HCT116 (cell line): Measurements from ENCODE around the gene SH3PXD2A. TPM values are rescaled to one million over a fixed set of nuclear protein-coding genes. Genes with fewer than 3 reads are reported as not detected.

Experiments used
- ATAC-seq: fragments of 200-7000 bp; cut with Tn5 transposase; 2 replicates; pipeline ENCODE4 v1.9.1; 2020; ENCODE audit warnings: mild to moderate bottlenecking, moderate library complexity
- BruUV-seq: library from RNA; stranded (reverse); fragments of 400-500 nt; replicated peaks from 2 replicates; lab custom pipeline; 2021; lab: Mats Ljungman, UMichigan
- CTCF ChIA-PET: fragments of 300-600 bp; sonication (Branson Sonifier 250); formaldehyde crosslinking; loops from one replicate; lab custom pipeline; 2021; ENCODE audit warnings: antibody characterized with exemption; lab: Charles Lee
- POLR2A ChIA-PET: fragments of 300-600, 350-600 bp; sonication (Branson Sonifier 250); formaldehyde crosslinking; loops from one replicate; lab custom pipeline; 2021; ENCODE audit warnings: antibody characterized with exemption; lab: Charles Lee
- RAD21 ChIA-PET, 2 experiments: fragments of 300-600 bp; sonication (Branson Sonifier 250); formaldehyde crosslinking; loops; one replicate each; lab custom pipeline; 2023; ENCODE audit warnings: low total read pairs in 2 of 2; ENCODE audit not compliant: uncharacterized antibody in 2 of 2, unreplicated experiment in 2 of 2, low non-redundant PET in 1 of 2; lab: Charles Lee
- DNase-seq: peaks from one replicate; pipeline ENCODE4 v3.0.0-alpha.2; 2010; ENCODE audit warnings: low read depth, low spot score
- H2AFZ ChIP-seq: fragments of 200-600 bp; shearing (Covaris generic), sonication (generic); 2 replicates; pipeline ENCODE4 v1.6.1; 2017; ENCODE audit warnings: low read depth, mixed run types, mixed read lengths, antibody characterized with exemption, low read length; ENCODE audit not compliant: poor library complexity, severe bottlenecking
- H3K27ac ChIP-seq: 2 replicates; pipeline ENCODE4 v1.5.1; 2012; ENCODE audit warnings: low read depth, low read length
- H3K27me3 ChIP-seq: fragments of 200-600 bp; sonication (generic); 2 replicates; pipeline ENCODE4 v1.6.1; 2016; ENCODE audit warnings: mixed run types, low read length, mixed read lengths; ENCODE audit not compliant: insufficient read depth
- H3K36me3 ChIP-seq, 2 experiments: fragments of 200-500 bp in 1 of 2; fragments of 200-600 bp in 1 of 2; sonication (Bioruptor generic) in 1 of 2; sonication (generic) in 1 of 2; 2 replicates each; pipeline versions ENCODE4 v1.5.1 to v1.6.1; 2014 to 2016; ENCODE audit warnings: low read length in 2 of 2, inconsistent platforms in 1 of 2, mixed read lengths in 1 of 2, mixed run types in 1 of 2; ENCODE audit not compliant: insufficient read depth in 2 of 2, control insufficient read depth in 1 of 2
- H3K4me1 ChIP-seq, 2 experiments: fragments of 200-600 bp in 1 of 2; sonication (generic) in 1 of 2; 2 replicates each; pipeline versions ENCODE4 v1.5.1 to v1.6.1; 2012 to 2017; ENCODE audit warnings: low read length in 2 of 2, inconsistent platforms in 1 of 2, mild to moderate bottlenecking in 1 of 2, mixed read lengths in 1 of 2, mixed run types in 1 of 2, moderate library complexity in 1 of 2; ENCODE audit not compliant: insufficient read depth in 2 of 2, control insufficient read depth in 1 of 2
- H3K4me2 ChIP-seq: fragments of 200-600 bp; sonication (generic); 2 replicates; pipeline ENCODE4 v1.6.1; 2017; ENCODE audit warnings: mixed run types, low read length, mixed read lengths
- H3K4me3 ChIP-seq, 2 experiments: fragments of 200-600 bp in 1 of 2; sonication (generic) in 1 of 2; replicated peaks in 1 of 2; 2 replicates each; pipeline ENCODE4 v1.5.1; 2011 to 2016; ENCODE audit warnings: low read length in 2 of 2, control low read depth in 1 of 2, low read depth in 1 of 2, mild to moderate bottlenecking in 1 of 2, mixed read lengths in 1 of 2, mixed run types in 1 of 2
- H3K79me2 ChIP-seq: fragments of 200-600 bp; sonication (generic); 2 replicates; pipeline ENCODE4 v1.6.1; 2017; ENCODE audit warnings: mild to moderate bottlenecking, mixed run types, low read length, moderate library complexity, mixed read lengths; ENCODE audit not compliant: insufficient read depth
- H3K9ac ChIP-seq: fragments of 200-600 bp; sonication (generic); 2 replicates; pipeline ENCODE4 v1.6.1; 2016; ENCODE audit warnings: low read length, mixed read lengths
- H3K9me2 ChIP-seq: fragments of 200-600 bp; sonication (generic), shearing (Covaris generic); 2 replicates; pipeline ENCODE4 v1.6.1; 2017; ENCODE audit warnings: mixed run types, mild to moderate bottlenecking, moderate library complexity; ENCODE audit not compliant: insufficient read depth
- H3K9me3 ChIP-seq, 2 experiments: fragments of 200-500 bp in 1 of 2; fragments of 200-600 bp in 1 of 2; sonication (Bioruptor generic) in 1 of 2; sonication (generic) in 1 of 2; 2 replicates each; pipeline ENCODE4 v1.6.1; 2014 to 2017; ENCODE audit warnings: low read length in 2 of 2, mixed read lengths in 2 of 2, inconsistent platforms in 1 of 2, low read depth in 1 of 2, mild to moderate bottlenecking in 1 of 2, mixed run types in 1 of 2, moderate library complexity in 1 of 2; ENCODE audit not compliant: control insufficient read depth in 1 of 2, insufficient read depth in 1 of 2
- H4K20me1 ChIP-seq: fragments of 200-600 bp; sonication (generic), shearing (Covaris generic); 2 replicates; pipeline ENCODE4 v1.6.1; 2017; ENCODE audit warnings: mixed run types, mild to moderate bottlenecking, moderate library complexity; ENCODE audit not compliant: insufficient read depth
- CTCF ChIP-seq, 3 experiments: fragments of 200-600 bp in 1 of 3; sonication (generic) in 1 of 3; IDR thresholded peaks in 2 of 3; conservative IDR thresholded peaks in 1 of 3; 2 replicates each; pipeline ENCODE4 v1.5.1; 2012 to 2017; ENCODE audit warnings: low read depth in 2 of 3, low read length in 2 of 3, antibody characterized with exemption in 1 of 3, borderline replicate concordance in 1 of 3, control low read depth in 1 of 3, mild to moderate bottlenecking in 1 of 3, mixed read lengths in 1 of 3, mixed run types in 1 of 3, moderate library complexity in 1 of 3; ENCODE audit not compliant: insufficient read depth in 1 of 3
- EZH2phosphoT487 ChIP-seq: fragments of 200-600 bp; IDR thresholded peaks from 2 replicates; pipeline ENCODE4 v1.6.1; 2018; ENCODE audit warnings: antibody characterized with exemption, borderline replicate concordance
- FOSL1 ChIP-seq: IDR thresholded peaks from 2 replicates; pipeline ENCODE4 v1.6.1; 2012; ENCODE audit warnings: low read depth
- TCF7L2 ChIP-seq: IDR thresholded peaks from 2 replicates; pipeline ENCODE4 v1.7.0; 2011; ENCODE audit warnings: borderline replicate concordance, inconsistent platforms; ENCODE audit not compliant: insufficient read depth, insufficient read length; ENCODE audit errors: extremely low read depth
- YY1 ChIP-seq: IDR thresholded peaks from 2 replicates; pipeline ENCODE4 v1.6.1; 2011; ENCODE audit warnings: low read length, low read depth, moderate library complexity, mild to moderate bottlenecking; ENCODE audit not compliant: insufficient replicate concordance; ENCODE audit errors: extremely low read depth
- intact Hi-C: fragments of 100-400 bp; cut with micrococcal nuclease; formaldehyde crosslinking; loops from 2 replicates; pipeline ENCODE4 v1.10.0; 2022
- total RNA-seq: library from RNA; stranded (reverse); gene quantifications from one replicate; pipeline ENCODE4 v1.2.1, GENCODE V29; 2021; ENCODE audit not compliant: unreplicated experiment

SH3PXD2A gene
- total RNA-seq, 1 experiment from 2014 or later: 8.7 TPM

GRCh38 chr10:103570844-103571655 is 284.3 kb downstream of the SH3PXD2A start:
- POLR2A ChIA-PET: no interaction called here
- Histone ChIP-seq H3K27me3 (no peaks in the 10 kb centered on the region), H3K36me3 (no peaks in the 10 kb centered on the region), H3K9me2 (no peaks in the 10 kb centered on the region), H3K4me1 (peaks cover 0 to 17% of the 10 kb centered on the region in 2 experiments; a peak in 1 of 4 replicates), H4K20me1 (no peaks in the 10 kb centered on the region), H3K79me2 (no peaks in the 10 kb centered on the region), H3K4me2 (no peak overlapping the region), H3K27ac (no peak overlapping the region; the same call in 1 of the 2 replicates), H2AFZ (no peak overlapping the region), H3K4me3 (no peak overlapping the region)
- no TSS peak for BruUV-seq
- ATAC-seq (no peak), DNase-seq (no peak)
- CTCF ChIA-PET: no interaction called here
- no peak for TF ChIP-seq EZH2phosphoT487
- no peak for TF ChIP-seq TCF7L2
- TF ChIP-seq YY1: no peak
- no peak for TF ChIP-seq FOSL1
- no peak for TF ChIP-seq CTCF (IDR thresholded peaks at IDR 0.05 in 2 of 3, conservative IDR thresholded peaks at IDR 0.05 in 1 of 3; ENCODE audit: borderline replicate concordance in 1 of 3, insufficient read depth in 1 of 3, low read depth in 2 of 3, low read length in 2 of 3)
- TF ChIP-seq, all 23 proteins: peak for 0
- Histone ChIP-seq H3K9me3 (no peaks in the 10 kb centered on the region), H3K9ac (no peak overlapping the region)
- RAD21 ChIA-PET: no interaction called here
- intact Hi-C loops: no loop called here
